ENCODE measurements around the gene SMC6.

The SMC6 gene

GRCh38 chr2:17644997-17645720, 108.5 kb downstream of the SMC6 start:
- DNase-seq: no peak

- no peak for DNase-seq
Measured at GRCh38 chr2:17643031-17643615, 110.5 kb downstream of the SMC6 start.

GRCh38 chr2:17640406-17640805, 113.2 kb downstream of the SMC6 start:
- DNase-seq: no peak

DNA sequence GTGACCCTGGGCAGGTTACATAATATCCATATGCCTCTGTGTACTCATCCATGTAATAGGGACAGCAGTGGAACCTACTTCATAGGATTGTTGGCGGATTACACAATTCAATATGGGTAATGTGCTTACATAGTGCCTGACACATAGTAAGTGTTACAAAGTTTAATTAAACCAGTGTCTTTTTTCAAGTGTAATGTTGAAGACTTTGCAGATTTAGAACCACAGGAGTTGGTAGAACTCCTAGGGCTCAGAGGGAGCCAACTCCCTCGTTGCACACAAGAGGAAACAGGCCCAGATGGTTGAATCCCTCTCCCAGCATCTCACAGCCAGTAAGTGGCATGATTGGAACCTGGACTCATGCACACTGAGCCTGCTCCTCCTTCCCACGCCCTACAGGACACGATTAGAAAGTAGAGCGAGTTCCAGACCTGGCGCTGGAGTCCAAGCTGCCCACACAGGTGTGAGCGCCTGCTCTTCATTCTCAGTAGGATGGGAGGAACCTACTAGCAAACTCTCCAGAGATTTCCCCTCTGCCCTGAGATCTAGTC, 115.3 kb downstream of the SMC6 start:
- DNase-seq: no peak

GRCh38 chr2:17637131-17637906, 116.3 kb downstream of the SMC6 start:
- no peak for DNase-seq

GRCh38 chr2:17636257-17636656, 117.4 kb downstream of the SMC6 start:
- DNase-seq: no peak

- DNase-seq: no peak
Measured at GRCh38 chr2:17634997-17635396, 118.6 kb downstream of the SMC6 start.

- DNase-seq: no peak
Measured at GRCh38 chr2:17630089-17630488, 123.5 kb downstream of the SMC6 start.

- DNase-seq: no peak
Measured at GRCh38 chr2:17628349-17629261, 125.0 kb downstream of the SMC6 start.

DNA sequence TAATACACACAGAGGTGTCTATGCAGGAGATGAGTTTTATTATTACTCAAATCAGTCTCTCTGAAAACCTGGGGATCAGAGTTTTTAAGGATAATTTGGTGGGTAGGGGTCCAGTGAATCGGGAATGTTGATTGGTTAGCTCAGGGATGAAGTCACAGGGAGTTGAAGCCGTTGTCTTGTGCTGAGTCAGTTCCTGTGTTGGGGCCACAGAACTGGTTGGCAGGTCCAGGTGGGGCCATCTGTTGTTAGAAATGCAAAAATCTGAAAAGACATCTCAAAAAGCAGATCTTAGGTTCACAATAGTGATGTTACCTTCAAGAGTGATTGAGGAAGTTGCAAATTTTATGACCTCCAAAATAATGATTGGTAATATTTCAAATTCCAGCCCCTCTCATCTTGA, 126.2 kb downstream of the SMC6 start:
- no peak for DNase-seq

DNA sequence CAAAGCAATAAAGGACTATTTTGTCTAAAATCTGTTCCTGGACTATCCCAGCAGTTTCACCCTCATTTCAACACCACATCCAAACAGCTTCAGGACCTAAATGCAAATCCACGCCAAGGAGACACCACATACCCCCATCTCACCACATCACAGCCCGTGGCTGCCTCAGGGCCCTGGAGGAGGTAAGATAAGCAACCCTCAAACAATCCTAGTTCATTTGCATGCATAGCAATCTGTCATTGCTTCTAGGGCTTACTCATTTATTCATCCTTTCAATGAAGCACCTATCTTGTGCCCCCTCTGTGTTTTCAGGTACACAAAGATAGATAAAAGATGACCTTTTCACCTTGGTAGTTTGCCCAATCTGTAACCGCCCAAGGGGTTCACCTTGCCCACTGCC, 126.6 kb downstream of the SMC6 start:
- peak; percentile 4 for DNase-seq

- DNase-seq: no peak
Measured at GRCh38 chr2:17625446-17625845, 128.2 kb downstream of the SMC6 start.

- DNase-seq: no peak
Measured at GRCh38 chr2:17621781-17622180, 131.8 kb downstream of the SMC6 start.

GRCh38 chr2:17620841-17621240, 132.8 kb downstream of the SMC6 start:
- no peak for DNase-seq

DNA sequence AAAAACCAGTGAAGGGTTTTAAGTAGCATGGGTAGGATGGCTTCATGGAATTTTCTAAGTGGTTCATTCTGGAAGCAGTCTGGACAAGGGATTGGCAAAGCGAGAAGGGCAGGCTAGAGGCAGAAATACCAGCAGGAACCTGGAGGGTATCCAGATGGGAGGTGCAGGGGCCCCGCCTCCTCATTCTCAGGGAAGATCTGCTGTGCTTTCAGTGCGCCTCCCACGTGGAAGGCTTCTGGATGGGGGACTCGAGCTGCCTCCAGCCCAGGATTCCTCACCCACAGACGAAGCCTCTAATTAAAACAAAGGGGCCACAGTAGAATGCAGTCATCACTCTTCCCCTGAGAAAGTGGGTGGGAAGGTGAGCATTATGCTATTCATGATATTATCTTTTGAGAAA, 133.3 kb downstream of the SMC6 start:
- DNase-seq: no peak

DNA sequence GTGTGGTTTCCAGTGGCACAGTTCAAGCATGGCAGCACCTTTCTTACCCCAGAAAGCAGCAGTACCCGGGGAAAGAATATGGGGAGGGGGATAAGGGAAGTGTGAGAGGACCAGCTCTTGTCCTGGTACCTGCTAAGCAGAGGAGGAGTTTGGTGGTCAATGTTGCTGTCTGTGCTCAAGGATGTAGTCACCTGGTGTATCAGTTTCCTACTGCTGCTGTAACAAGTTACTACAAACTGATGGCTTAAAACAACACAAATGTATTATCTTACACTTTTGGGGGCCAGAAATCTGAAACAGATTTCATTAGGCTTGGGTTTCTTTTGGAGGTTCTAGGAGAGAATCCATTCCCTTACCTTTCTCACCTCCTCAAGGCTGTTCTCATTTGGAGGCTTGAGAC, 135.7 kb downstream of the SMC6 start:
- DNase-seq: no peak

- no peak for DNase-seq
Measured at GRCh38 chr2:17617516-17617915, 136.1 kb downstream of the SMC6 start.

DNA sequence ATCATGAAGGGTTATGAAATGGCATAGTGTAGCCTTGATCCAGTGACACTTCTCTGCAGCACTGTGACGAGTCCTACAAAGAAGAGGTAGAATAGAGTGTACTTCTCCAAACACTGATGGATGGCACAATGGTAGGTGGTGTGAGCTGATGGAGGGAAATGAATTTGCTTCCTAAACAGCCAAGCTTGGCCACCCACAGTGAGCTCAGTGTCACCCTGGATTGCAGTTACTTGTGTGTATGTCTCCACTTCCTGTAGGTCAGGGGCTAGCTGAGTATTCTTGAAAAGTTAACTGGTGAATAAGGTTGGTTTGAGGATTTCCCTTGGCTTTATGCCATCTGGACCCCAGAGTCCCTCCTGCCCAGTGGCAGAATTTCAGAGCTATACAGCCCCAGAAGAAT, 137.2 kb downstream of the SMC6 start:
- no peak for DNase-seq

GRCh38 chr2:17615728-17616351, 137.8 kb downstream of the SMC6 start:
- no peak for DNase-seq

- DNase-seq: no peak
Measured at GRCh38 chr2:17615147-17615546, 138.5 kb downstream of the SMC6 start.

- no peak for DNase-seq
Measured at GRCh38 chr2:17614174-17614930, 139.3 kb downstream of the SMC6 start.

Measured in hematopoietic multipotent progenitor cell treated with erythropoietin and hydrocortisone succinate and interleukin-3 and kit ligand, for 8 days (in vitro differentiated cells).